Measurements from ENCODE around the gene ZCCHC12. TPM values are rescaled to one million over a fixed set of nuclear protein-coding genes. Genes with fewer than 3 reads are reported as not detected.

ZCCHC12 gene
- total and polyA plus RNA-seq, 12 donors = 0.01 to 0.17 TPM; not detected in 10

DNA sequence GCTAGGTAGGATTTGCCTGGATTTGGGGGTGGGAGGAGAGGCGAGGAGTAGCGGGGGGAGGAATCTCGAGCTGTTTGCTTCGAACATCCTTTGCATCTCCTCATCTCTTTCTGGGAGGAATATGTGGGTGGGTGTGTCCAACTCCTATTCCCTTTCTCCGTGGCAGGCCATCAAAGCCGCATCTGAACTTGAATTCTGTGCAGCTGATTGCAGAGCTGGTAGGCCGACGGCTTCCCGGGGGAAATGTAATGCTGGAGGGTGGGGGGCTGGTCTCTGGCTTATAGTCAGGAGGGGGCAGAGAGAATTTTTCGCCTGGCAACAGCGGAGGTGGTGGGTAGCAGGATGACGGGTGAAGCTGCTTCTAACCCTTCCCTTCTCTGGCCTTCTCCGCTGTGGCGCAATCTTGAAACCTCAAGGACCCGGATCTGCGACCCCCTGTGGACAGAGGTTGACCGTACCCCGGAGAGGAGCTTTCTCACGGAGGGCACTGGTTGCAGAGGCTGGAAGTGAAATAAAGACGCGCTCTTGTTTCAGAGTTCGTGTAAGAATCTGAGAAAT lies 628 bp downstream of the ZCCHC12 start:
- intact Hi-C loops (cut with DNase I) = no loop called here
- ATAC-seq (no peak), DNase-seq (no peak)
- H3K36me3 ChIP-seq = no peaks in the 10 kb centered on the region
- TF ChIP-seq, protein P1, sequence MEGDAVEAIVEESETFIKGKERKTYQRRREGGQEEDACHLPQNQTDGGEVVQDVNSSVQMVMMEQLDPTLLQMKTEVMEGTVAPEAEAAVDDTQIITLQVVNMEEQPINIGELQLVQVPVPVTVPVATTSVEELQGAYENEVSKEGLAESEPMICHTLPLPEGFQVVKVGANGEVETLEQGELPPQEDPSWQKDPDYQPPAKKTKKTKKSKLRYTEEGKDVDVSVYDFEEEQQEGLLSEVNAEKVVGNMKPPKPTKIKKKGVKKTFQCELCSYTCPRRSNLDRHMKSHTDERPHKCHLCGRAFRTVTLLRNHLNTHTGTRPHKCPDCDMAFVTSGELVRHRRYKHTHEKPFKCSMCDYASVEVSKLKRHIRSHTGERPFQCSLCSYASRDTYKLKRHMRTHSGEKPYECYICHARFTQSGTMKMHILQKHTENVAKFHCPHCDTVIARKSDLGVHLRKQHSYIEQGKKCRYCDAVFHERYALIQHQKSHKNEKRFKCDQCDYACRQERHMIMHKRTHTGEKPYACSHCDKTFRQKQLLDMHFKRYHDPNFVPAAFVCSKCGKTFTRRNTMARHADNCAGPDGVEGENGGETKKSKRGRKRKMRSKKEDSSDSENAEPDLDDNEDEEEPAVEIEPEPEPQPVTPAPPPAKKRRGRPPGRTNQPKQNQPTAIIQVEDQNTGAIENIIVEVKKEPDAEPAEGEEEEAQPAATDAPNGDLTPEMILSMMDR (IDR thresholded peaks at IDR 0.05) = no peak
- H3K27ac ChIP-seq = no peak overlapping the region
- peak overlapping the region in 6 of 10 donors; percentile 19 to 47 (median 33) for H3K4me3 ChIP-seq
- peaks cover 0 to 12% (median 4%) of the 10 kb centered on the region in 9 donors for H3K4me1 ChIP-seq
- H3K9me3 ChIP-seq = peaks cover 0 to 9% (median 0%) of the 10 kb centered on the region in 11 donors
- 3 to 5% methylated on average over 18 to 22 of the region's 22 CpGs for WGBS, 2 donors
- peaks cover 0 to 75% (median 43%) of the 10 kb centered on the region in 7 donors for H3K27me3 ChIP-seq

- ATAC-seq (no peak), DNase-seq (peak in 1 of 2 donors; percentile 4)
- peaks cover 0 to 12% (median 4%) of the 10 kb centered on the region in 9 donors for H3K4me1 ChIP-seq
- intact Hi-C loops (cut with DNase I) = no loop called here
- WGBS, 2 donors = 9 to 15% methylated on average over 16 of the region's 16 CpGs
- H3K4me3 ChIP-seq = no peak overlapping the region
- peaks cover 0 to 9% (median 0%) of the 10 kb centered on the region in 11 donors for H3K9me3 ChIP-seq
- peaks cover 0 to 84% (median 43%) of the 10 kb centered on the region in 7 donors for H3K27me3 ChIP-seq
- H3K36me3 ChIP-seq = no peaks in the 10 kb centered on the region
- TF ChIP-seq, protein P1 (IDR thresholded peaks at IDR 0.05) = no peak
- no peak overlapping the region for H3K27ac ChIP-seq
Observed at GRCh38 chrX:118825227-118825626, 1.6 kb downstream of the ZCCHC12 start.

- intact Hi-C loops (cut with DNase I) = no loop called here
- peaks cover 0 to 5% (median 0%) of the 10 kb centered on the region in 9 donors for H3K4me1 ChIP-seq
- TF ChIP-seq, protein P1 (IDR thresholded peaks at IDR 0.05) = peak; percentile 55 to 85 (median 77)
Observed at GRCh38 chrX:118839334-118839958, 15.8 kb downstream of the ZCCHC12 start.

DNA sequence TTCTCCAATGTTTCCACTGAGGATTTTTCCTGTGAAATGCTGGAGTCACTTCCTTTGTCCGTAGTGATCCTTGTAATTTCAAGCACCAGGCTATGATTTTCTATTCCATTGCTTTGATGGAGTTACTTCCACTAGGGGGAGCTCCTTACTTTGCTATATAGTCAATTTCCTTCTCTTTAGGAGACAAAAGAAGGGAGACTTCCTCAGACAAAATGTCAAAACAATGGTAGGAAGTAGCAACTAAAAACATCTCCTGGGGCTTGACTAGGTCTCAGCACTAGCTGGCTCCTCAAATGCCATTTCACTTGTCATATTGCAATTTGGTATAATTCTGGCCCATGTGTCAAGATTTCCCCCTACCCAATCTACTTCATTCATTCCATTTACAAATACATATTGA lies 24.1 kb downstream of the ZCCHC12 start:
- H3K27ac ChIP-seq = no peak overlapping the region

More at GRCh38 chrX:118839334-118839958, 15.8 kb downstream of the ZCCHC12 start:
- WGBS, 2 donors = 5 to 10% methylated on average over 19 to 50 of the region's 50 CpGs
- peak overlapping the region; percentile 6 to 58 (median 54) for H3K4me3 ChIP-seq
- H3K36me3 ChIP-seq = no peaks in the 10 kb centered on the region
- H3K27me3 ChIP-seq = peaks cover 0 to 39% (median 0%) of the 10 kb centered on the region in 7 donors
- H3K27ac ChIP-seq = peak overlapping the region in 5 of 10 donors; percentile 15 to 55 (median 37)
- no peaks in the 10 kb centered on the region for H3K9me3 ChIP-seq
- DNase-seq = peak; percentile 83
- peak; percentile 79 to 97 (median 92) for ATAC-seq

More for the DNA sequence above, 24.1 kb downstream of the ZCCHC12 start:
- TF ChIP-seq, protein P1 (IDR thresholded peaks at IDR 0.05) = peak in 8 of 9 donors; percentile 30 to 74 (median 68)
- Histone ChIP-seq H3K4me3 (no peak overlapping the region), H3K9me3 (no peaks in the 10 kb centered on the region), H3K27me3 (peaks cover 0 to 9% (median 0%) of the 10 kb centered on the region in 7 donors), H3K4me1 (no peaks in the 10 kb centered on the region), H3K36me3 (no peaks in the 10 kb centered on the region)
- DNase-seq (peak in 1 of 2 donors; percentile 12), ATAC-seq (peak in 6 of 8 donors; percentile 39 to 76 (median 61))
- intact Hi-C loops (cut with DNase I) = loop anchor here in 9 of 10 donors (1.0 to 10.0 kb wide), 9 partner anchors 157 to 377 kb away; no protein-coding TSS in a partner anchor
- 8 to 20% methylated on average over 1 of the region's 1 CpG for WGBS, 2 donors
